ENCODE results near the gene TMEM19.

The TMEM19 gene

GRCh38 chr12:71654200-71654599 is 31.7 kb upstream of the TMEM19 start:
- ATAC-seq (replicated peaks; ENCODE audit: extremely low read depth, poor library complexity, severe bottlenecking) (no peak), DNase-seq (ENCODE audit: low spot score in 2 of 2) (no peak)
- H3K27ac Mint-ChIP-seq (ENCODE audit: low read depth): peak overlapping the region; percentile 82
- H3K4me1 Mint-ChIP-seq: peaks cover 36% of the 10 kb centered on the region
- no peaks in the 10 kb centered on the region for H3K9me3 Mint-ChIP-seq
- peaks cover 41% of the 10 kb centered on the region for H3K36me3 Mint-ChIP-seq (ENCODE audit: insufficient read depth)
- no peaks in the 10 kb centered on the region for H3K27me3 Mint-ChIP-seq
- no peak overlapping the region for H3K4me3 Mint-ChIP-seq

- peaks cover 43% of the 10 kb centered on the region for H3K36me3 Mint-ChIP-seq (ENCODE audit: insufficient read depth)
- H3K9me3 Mint-ChIP-seq: no peaks in the 10 kb centered on the region
- peaks cover 40% of the 10 kb centered on the region for H3K4me1 Mint-ChIP-seq
- ATAC-seq (replicated peaks; ENCODE audit: extremely low read depth, poor library complexity, severe bottlenecking) (no peak), DNase-seq (ENCODE audit: low spot score in 2 of 2) (no peak)
- peak overlapping the region; percentile 82 for H3K27ac Mint-ChIP-seq (ENCODE audit: low read depth)
- H3K27me3 Mint-ChIP-seq: no peaks in the 10 kb centered on the region
- peak overlapping the region; percentile 34 for H3K4me3 Mint-ChIP-seq
These were observed 30.4 kb upstream of the TMEM19 start for GRCh38 chr12:71655495-71655894.

- H3K27me3 Mint-ChIP-seq: no peaks in the 10 kb centered on the region
- H3K9me3 Mint-ChIP-seq: no peaks in the 10 kb centered on the region
- H3K36me3 Mint-ChIP-seq (ENCODE audit: insufficient read depth): peaks cover 40% of the 10 kb centered on the region
- DNase-seq (ENCODE audit: low spot score in 2 of 2) (no peak), ATAC-seq (replicated peaks; ENCODE audit: extremely low read depth, poor library complexity, severe bottlenecking) (no peak)
- H3K4me3 Mint-ChIP-seq: peak overlapping the region; percentile 34
- peaks cover 40% of the 10 kb centered on the region for H3K4me1 Mint-ChIP-seq
- H3K27ac Mint-ChIP-seq (ENCODE audit: low read depth): peak overlapping the region; percentile 82
These were observed 30.0 kb upstream of the TMEM19 start for GRCh38 chr12:71655907-71656306.

- Mint-ChIP-seq H3K4me1 (peaks cover 43% of the 10 kb centered on the region), H3K9me3 (no peaks in the 10 kb centered on the region)
- no peak for ATAC-seq (replicated peaks; ENCODE audit: extremely low read depth, poor library complexity, severe bottlenecking)
These were observed 29.1 kb upstream of the TMEM19 start for GRCh38 chr12:71656740-71657139.

GRCh38 chr12:71661977-71662530 is 23.8 kb upstream of the TMEM19 start:
- peak overlapping the region; percentile 100 for H3K27ac Mint-ChIP-seq (ENCODE audit: low read depth)
- no peak for ATAC-seq (replicated peaks; ENCODE audit: extremely low read depth, poor library complexity, severe bottlenecking)
- peak overlapping the region; percentile 100 for H3K4me3 Mint-ChIP-seq
- no peak for DNase-seq (ENCODE audit: low spot score in 2 of 2)
- H3K36me3 Mint-ChIP-seq (ENCODE audit: insufficient read depth): peaks cover 54% of the 10 kb centered on the region
- no peaks in the 10 kb centered on the region for H3K9me3 Mint-ChIP-seq
- H3K27me3 Mint-ChIP-seq: no peaks in the 10 kb centered on the region
- peaks cover 54% of the 10 kb centered on the region for H3K4me1 Mint-ChIP-seq

More at GRCh38 chr12:71656740-71657139, 29.1 kb upstream of the TMEM19 start:
- Mint-ChIP-seq H3K27ac (ENCODE audit: low read depth) (no peak overlapping the region), H3K36me3 (ENCODE audit: insufficient read depth) (peaks cover 43% of the 10 kb centered on the region), H3K4me3 (no peak overlapping the region), H3K27me3 (no peaks in the 10 kb centered on the region)
- no peak for DNase-seq (ENCODE audit: low spot score in 2 of 2)

GRCh38 chr12:71662849-71663560 is 22.9 kb upstream of the TMEM19 start:
- DNase-seq (ENCODE audit: low spot score in 2 of 2) (peak; percentile 57 to 68), ATAC-seq (replicated peaks; ENCODE audit: extremely low read depth, poor library complexity, severe bottlenecking) (peak; percentile 57)
- Mint-ChIP-seq H3K4me1 (peaks cover 53% of the 10 kb centered on the region), H3K27ac (ENCODE audit: low read depth) (peak overlapping the region; percentile 100), H3K36me3 (ENCODE audit: insufficient read depth) (peaks cover 47% of the 10 kb centered on the region), H3K4me3 (peak overlapping the region; percentile 100), H3K9me3 (no peaks in the 10 kb centered on the region), H3K27me3 (no peaks in the 10 kb centered on the region)

- peak; percentile 79 to 89 for DNase-seq (ENCODE audit: low spot score in 2 of 2)
- no peaks in the 10 kb centered on the region for H3K9me3 Mint-ChIP-seq
- peaks cover 39% of the 10 kb centered on the region for H3K36me3 Mint-ChIP-seq (ENCODE audit: insufficient read depth)
- H3K27me3 Mint-ChIP-seq: no peaks in the 10 kb centered on the region
- H3K4me3 Mint-ChIP-seq: peak within 1 kb of the TSS; percentile 100
- ATAC-seq (replicated peaks; ENCODE audit: extremely low read depth, poor library complexity, severe bottlenecking): peak; percentile 79
- peaks cover 51% of the 10 kb centered on the region for H3K4me1 Mint-ChIP-seq
- peak within 1 kb of the TSS; percentile 100 for H3K27ac Mint-ChIP-seq (ENCODE audit: low read depth)
These were observed 22.1 kb upstream of the TMEM19 start, which contains the start of the genes THAP2 and ZFC3H1 for GRCh38 chr12:71663561-71664410. Gene THAP2, plus strand, starts transcription at chr12:71664301. Its CDS starts 209 bp downstream, at chr12:71664510. Gene ZFC3H1, minus strand, starts transcription at chr12:71663848. Its CDS starts 238 bp downstream, at chr12:71663610.

- peak; percentile 12 for ATAC-seq (replicated peaks; ENCODE audit: extremely low read depth, poor library complexity, severe bottlenecking)
- Mint-ChIP-seq H3K9me3 (no peaks in the 10 kb centered on the region), H3K36me3 (ENCODE audit: insufficient read depth) (peaks cover 31% of the 10 kb centered on the region), H3K4me3 (peak overlapping the region; percentile 100), H3K27me3 (no peaks in the 10 kb centered on the region), H3K4me1 (peaks cover 43% of the 10 kb centered on the region), H3K27ac (ENCODE audit: low read depth) (peak overlapping the region; percentile 100)
- no peak for DNase-seq (ENCODE audit: low spot score in 2 of 2)
These were observed 21.3 kb upstream of the TMEM19 start for GRCh38 chr12:71664411-71665089.

- H3K27ac Mint-ChIP-seq (ENCODE audit: low read depth): peak overlapping the region; percentile 100
- peaks cover 43% of the 10 kb centered on the region for H3K4me1 Mint-ChIP-seq
- ATAC-seq (replicated peaks; ENCODE audit: extremely low read depth, poor library complexity, severe bottlenecking): no peak
- DNase-seq (ENCODE audit: low spot score in 2 of 2): no peak
- H3K9me3 Mint-ChIP-seq: no peaks in the 10 kb centered on the region
- H3K27me3 Mint-ChIP-seq: no peaks in the 10 kb centered on the region
- peaks cover 28% of the 10 kb centered on the region for H3K36me3 Mint-ChIP-seq (ENCODE audit: insufficient read depth)
- H3K4me3 Mint-ChIP-seq: peak overlapping the region; percentile 100
These were observed 20.8 kb upstream of the TMEM19 start for GRCh38 chr12:71665090-71665463.

- no peak for ATAC-seq (replicated peaks; ENCODE audit: extremely low read depth, poor library complexity, severe bottlenecking)
- H3K27ac Mint-ChIP-seq (ENCODE audit: low read depth): peak overlapping the region; percentile 100
- no peak overlapping the region for H3K4me3 Mint-ChIP-seq
- peaks cover 28% of the 10 kb centered on the region for H3K36me3 Mint-ChIP-seq (ENCODE audit: insufficient read depth)
- H3K27me3 Mint-ChIP-seq: no peaks in the 10 kb centered on the region
- no peak for DNase-seq (ENCODE audit: low spot score in 2 of 2)
- H3K4me1 Mint-ChIP-seq: peaks cover 43% of the 10 kb centered on the region
- H3K9me3 Mint-ChIP-seq: no peaks in the 10 kb centered on the region
These were observed 19.6 kb upstream of the TMEM19 start for GRCh38 chr12:71666259-71666658.

GRCh38 chr12:71671311-71671710 is 14.6 kb upstream of the TMEM19 start:
- Mint-ChIP-seq H3K9me3 (no peaks in the 10 kb centered on the region), H3K4me1 (peaks cover 7% of the 10 kb centered on the region), H3K4me3 (no peak overlapping the region), H3K27me3 (no peaks in the 10 kb centered on the region), H3K36me3 (ENCODE audit: insufficient read depth) (peaks cover 2% of the 10 kb centered on the region), H3K27ac (ENCODE audit: low read depth) (no peak overlapping the region)
- DNase-seq (ENCODE audit: low spot score in 2 of 2) (no peak), ATAC-seq (replicated peaks; ENCODE audit: extremely low read depth, poor library complexity, severe bottlenecking) (no peak)

GRCh38 chr12:71671816-71672215 is 14.1 kb upstream of the TMEM19 start:
- H3K4me1 Mint-ChIP-seq: peaks cover 7% of the 10 kb centered on the region

More at GRCh38 chr12:71671816-71672215, 14.1 kb upstream of the TMEM19 start:
- Mint-ChIP-seq H3K9me3 (no peaks in the 10 kb centered on the region), H3K27ac (ENCODE audit: low read depth) (no peak overlapping the region), H3K27me3 (no peaks in the 10 kb centered on the region), H3K4me3 (no peak overlapping the region), H3K36me3 (ENCODE audit: insufficient read depth) (peaks cover 3% of the 10 kb centered on the region)
- no peak for DNase-seq (ENCODE audit: low spot score in 2 of 2)
- ATAC-seq (replicated peaks; ENCODE audit: extremely low read depth, poor library complexity, severe bottlenecking): no peak

All from central memory CD8-positive, alpha-beta T cell (primary cell).